Skin of body (tissue), 2 donors: ENCODE results near the gene ZBTB20. TPM values are rescaled to one million over a fixed set of nuclear protein-coding genes. Genes with fewer than 3 reads are reported as not detected.
"Not testable (repeated sequence)": the region's sequence is repeated elsewhere in the genome, so short reads cannot be mapped to it uniquely, and the experiment has no call there.

Experiments
- DNase-seq: peaks from one replicate; lab custom pipeline; 2025; lab: John Stamatoyannopoulos, UW
- total RNA-seq: library from RNA; depleted of rRNA; stranded (reverse); fragments of >200 nt; gene quantifications from one replicate; pipeline ENCODE4 v1.2.3, GENCODE V29; 2014

ZBTB20 gene
- total RNA-seq, 1 donor from 2014 or later, result 45.8 TPM

DNA sequence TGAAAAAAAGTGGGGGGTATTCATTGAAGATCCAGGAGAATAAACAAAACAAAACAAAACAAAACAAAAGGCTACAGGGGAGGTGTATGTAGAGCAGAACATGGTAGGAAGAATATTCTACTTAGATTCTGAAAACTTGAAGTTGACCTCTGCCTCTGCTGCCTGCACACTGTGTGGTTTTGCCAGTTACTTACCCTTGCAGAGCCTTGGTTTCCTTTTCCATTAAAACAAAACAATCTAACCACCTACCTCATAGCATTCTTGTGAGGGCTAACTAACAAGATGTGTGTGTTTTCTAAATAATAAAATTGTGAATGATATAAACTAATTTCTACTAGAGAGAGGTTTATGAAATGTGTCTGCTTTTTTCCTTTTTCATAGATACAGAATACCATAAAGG, 430.2 kb downstream of the ZBTB20 start:
- no peak for DNase-seq

- no peak for DNase-seq
Measured at GRCh38 chr3:114716126-114716525, 431.0 kb downstream of the ZBTB20 start.

DNA sequence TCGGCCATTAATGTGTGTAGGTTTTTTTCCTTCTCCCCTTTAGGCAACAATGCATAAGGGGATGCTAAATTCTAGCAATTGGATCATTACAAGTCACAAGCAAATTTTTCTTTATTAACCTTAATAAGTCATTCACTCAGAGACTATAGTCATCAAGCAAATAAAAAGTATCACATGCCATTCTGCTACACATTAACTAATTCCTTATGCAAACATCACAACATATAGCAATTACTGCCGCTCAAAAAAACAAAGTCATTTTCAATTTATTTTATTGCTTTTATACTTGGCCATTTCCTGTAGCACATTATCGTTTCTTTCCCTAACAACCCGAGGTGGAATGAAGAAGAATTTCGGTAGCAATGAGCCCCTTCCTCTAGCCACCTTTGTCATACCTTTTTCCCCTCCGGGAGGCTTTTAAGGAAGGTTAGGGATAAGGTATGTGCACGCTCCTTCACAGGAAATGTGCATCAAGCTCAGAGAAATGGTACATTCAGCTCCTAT, 432.1 kb downstream of the ZBTB20 start:
- DNase-seq, result no peak

DNA sequence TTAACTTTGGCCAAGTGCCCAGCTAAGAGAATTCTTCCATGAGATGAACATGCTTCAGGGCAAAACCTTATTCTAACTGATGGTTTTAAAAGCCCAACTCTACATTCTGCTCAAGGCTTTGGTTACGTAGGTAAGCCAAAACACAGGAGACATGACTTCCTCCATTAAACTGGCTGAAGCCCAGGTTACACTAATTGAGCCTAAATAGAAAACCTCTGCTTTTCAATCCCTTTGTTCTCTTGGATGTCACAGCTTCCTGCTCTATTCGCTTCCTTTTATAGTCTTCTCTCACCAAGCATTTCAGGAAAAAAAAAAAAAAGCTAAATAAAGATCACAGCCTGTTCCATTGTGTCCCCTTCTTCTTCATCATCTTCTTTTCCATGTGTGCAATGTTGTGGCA, 432.9 kb downstream of the ZBTB20 start:
- no peak for DNase-seq

DNA sequence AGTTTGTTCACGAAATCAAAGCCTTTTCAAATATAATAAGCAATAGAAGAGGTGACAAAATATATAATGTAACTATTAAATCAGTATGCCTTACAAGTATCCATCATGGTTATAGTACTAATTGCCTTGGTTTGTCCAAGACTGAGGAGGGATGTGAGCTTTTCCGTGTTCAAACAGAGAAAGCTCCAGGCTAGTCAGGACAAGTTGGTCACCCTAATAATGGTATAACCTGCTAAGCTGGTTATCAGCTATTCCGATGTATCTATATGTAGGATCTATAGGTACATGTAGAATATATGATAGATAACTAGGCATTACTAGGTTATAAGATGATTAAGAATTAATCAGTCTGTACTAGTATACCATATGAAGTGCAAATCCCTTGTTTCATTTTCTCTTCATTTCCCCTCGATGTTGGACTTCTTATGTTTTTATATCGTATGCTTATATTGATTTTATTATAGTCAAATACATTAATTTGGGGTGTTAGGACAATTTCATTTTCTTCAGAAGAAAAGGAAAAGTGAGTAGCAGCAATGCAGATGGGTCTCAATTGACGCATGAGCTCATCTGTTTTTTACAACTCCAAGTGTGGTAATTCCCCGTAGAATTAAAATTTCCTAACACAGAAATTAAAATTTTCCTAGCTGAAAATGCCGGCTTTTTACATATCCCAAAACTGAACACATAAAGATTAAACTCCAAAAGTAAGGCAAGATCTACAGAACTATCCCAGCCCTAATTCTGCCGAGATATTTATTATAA, 434.2 kb downstream of the ZBTB20 start:
- no peak for DNase-seq

GRCh38 chr3:114711321-114711886, 435.7 kb downstream of the ZBTB20 start:
- no peak for DNase-seq

DNA sequence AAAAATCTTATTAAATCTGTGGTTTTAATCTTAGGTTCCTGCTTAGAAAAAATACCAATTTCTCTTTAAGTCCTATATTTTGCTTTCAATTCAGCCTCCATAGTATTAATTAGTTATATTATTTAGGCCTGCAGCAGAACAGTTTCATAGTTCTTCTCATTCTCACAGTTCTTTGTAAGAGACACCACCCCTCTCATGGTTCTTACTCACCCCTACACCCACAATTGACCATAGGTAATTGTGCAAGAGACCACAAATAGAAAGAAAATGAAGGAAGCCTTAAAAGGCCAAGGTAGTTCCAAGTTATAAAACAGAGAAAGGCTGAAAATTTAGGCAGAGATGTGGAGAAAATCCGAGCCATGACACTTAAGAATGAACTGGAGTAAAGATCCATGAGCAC, 438.0 kb downstream of the ZBTB20 start:
- no peak for DNase-seq

- no peak for DNase-seq
Measured at GRCh38 chr3:114707252-114707860, 439.7 kb downstream of the ZBTB20 start.

DNA sequence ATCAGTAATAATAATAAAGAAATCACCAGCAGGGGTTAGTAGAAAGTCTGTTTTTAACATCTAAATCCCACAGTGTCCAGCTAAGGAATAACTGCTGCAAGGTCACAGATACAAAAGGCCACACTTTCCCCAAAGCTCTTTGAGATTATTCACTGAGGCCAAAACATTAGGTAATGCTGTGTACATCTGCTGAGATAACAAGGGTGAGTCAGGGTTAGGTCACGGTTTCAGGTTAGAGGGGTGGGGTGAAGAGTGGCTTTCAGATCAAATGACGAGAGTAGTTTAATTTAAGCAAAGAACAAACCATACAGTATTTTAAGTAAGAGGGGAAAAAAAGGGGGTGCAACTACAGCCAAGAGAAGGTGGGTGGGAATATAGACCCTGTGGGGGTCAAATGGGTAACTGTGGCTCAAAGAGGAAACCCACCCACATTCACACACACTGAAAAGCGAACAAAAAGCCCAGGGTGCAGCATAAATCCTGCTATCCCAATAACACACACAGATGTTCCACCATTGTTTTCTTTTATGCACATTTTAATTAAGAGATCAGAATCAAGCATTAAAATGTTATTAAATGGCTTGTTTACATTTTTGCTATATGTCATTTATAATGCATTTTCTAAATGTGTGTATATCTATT, 440.4 kb downstream of the ZBTB20 start:
- DNase-seq, result no peak

DNA sequence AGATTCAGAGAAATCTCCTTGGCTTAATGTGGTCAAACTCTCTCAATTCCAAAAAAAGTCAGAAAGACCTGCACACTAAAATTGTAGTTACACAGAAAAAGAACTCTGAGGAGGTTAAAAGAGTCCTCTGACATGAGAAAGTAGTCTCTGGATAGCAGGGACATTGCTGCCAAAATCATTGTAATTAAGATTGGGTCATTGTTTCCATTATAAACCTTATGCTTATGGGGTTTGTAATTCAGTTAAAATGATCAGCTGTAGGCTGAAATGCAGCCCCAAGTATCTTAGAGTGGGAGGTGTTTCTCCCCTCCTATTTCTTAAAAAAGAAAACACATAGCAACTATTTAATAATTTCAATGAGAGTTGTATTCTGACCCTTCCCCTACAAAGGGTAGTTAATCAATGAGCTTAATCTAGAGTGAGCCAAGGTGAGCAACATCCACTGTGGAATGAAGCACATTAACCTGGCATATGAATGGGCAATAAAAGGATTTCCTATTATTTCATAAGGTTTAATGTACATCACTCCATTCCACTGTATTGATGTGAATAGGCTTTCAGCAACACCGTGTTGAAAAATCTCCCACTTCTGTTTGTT, 446.4 kb downstream of the ZBTB20 start:
- no peak for DNase-seq

DNA sequence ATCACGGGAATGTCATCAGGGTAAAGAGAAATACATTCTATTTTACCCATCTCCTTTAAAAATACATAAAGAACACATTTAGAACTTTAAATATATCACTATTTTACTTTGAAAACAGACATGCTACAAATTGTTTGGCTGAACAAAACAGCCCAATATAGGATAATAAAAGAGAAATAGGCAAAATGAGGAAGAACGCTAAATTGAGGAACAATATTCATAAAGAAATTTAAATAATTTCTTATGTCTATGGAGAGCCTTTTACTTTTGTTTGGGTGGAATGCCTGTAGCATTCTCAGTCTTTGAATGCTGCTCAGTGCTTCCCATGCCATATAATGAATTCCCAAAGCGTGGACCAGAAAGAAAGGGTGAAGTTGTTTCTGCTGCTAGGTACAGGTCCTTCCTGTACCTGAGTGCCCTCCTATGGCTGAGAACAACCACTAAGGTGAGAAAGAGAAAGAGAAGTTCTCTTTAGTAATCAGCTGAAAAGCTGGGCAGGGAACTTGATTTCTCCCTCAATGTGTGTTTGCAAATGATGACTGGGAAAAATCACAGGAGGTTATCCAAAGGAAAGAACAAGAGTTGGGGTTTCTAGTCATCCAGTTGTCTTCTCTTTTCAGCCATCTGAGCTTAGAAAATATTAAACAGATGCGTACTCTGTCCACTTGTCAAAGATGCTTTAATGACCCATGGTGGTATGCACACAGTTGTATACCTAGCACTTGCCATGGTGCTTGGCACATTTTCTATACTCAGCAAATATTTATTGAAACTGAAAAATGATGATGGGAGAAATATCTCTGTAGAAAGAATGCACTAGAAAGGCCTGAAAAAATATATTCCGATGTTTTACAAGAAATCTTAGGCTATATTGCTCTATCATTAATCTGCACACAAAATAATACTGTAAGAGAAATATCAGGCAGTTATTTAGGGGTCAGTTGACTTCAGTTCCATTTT, 448.7 kb downstream of the ZBTB20 start:
- DNase-seq, result no peak

DNA sequence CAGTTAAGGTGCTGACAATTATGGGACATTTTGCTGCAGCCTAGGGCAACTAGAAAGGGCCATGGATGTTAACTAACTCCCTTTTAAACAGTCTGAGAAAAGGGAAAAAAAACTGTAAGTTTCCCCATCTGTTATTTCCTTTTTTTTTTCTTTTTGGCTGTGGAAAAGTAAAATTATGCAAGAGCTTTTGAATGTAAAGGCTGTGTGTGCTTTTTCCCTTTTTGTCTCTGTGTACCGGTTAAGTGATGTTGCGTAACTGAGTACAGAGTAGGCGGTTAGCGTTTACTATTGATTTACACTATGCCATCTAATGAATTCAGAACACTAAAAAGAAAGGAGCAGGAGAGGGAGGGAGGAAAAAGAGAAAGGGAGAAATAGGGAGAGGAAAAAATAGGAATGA, 449.7 kb downstream of the ZBTB20 start:
- DNase-seq, result no peak

DNA sequence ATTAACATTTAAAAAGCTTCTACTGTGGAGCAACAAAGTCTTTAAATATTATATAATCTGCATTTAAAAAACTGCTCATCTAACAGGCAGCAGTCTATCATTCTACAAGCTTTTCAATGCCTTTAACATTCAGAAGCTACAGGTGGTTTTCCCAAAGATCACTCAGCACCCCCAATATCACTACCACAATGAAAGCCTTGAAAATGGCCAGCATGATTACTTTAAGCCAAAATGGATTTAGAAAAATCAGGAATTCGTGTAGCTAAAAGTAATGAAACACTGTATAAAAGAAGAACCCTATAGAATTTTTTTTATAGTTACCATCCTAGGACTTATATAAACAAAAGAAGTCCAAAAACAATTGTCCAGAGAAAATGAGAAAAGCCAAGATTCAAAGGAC, 452.8 kb downstream of the ZBTB20 start:
- DNase-seq, result no peak

DNA sequence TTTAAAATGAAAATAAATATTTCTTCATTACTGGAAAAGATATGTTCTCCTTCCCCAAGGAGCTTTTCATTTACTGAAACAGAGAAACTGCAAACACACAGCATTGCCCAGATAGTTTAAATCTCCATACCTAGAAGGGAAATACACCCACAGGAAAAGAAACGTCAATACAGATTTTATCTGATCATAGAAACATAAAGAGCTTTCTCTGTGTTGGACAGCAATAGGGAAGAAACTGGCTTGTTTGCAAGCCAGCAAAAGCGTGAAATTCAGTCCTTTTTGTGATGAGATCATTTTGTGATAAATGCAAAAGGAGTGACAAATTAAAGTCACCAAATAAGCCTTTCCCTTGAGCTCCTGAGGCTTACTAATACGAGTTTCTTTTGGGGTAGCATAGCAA, 455.2 kb downstream of the ZBTB20 start:
- DNase-seq, result no peak

DNA sequence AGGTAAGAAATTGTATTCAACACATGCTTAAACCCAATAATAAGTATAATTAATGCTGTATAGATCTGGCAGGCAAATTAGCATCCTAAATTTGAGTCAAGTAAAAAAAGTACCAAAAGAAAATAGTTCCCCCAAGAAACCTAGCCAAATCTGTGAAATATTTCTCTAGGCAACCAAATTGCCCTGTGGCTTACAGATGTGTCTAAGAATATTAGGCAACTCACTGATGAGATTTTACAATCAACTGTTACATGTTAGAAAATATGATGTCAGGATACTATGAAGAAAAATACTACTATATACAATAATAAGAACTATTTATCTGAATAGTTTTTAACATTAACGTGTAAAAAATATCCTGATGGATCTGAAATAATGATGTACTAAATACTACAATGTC, 456.2 kb downstream of the ZBTB20 start:
- DNase-seq, result no peak

GRCh38 chr3:114687151-114687550, 459.9 kb downstream of the ZBTB20 start:
- no peak for DNase-seq

DNA sequence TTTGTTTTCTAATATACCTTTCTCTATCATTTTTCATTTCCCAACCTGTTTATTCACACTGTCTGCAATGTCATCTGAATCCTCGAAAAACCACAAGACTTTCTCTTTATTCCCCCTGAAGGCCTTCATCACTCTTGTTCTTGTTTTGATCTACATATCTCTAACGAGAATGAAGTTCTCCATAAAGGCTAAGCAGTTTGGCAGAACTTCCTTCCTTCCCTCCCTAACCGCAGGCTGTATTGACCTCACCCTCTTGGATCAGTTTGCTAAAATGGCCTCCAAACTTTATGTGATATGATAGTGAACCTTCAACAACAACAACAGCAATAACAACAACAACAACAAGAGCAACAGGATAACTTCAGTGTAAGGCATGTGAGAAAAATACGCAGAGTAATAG, 460.5 kb downstream of the ZBTB20 start:
- DNase-seq, result no peak

DNA sequence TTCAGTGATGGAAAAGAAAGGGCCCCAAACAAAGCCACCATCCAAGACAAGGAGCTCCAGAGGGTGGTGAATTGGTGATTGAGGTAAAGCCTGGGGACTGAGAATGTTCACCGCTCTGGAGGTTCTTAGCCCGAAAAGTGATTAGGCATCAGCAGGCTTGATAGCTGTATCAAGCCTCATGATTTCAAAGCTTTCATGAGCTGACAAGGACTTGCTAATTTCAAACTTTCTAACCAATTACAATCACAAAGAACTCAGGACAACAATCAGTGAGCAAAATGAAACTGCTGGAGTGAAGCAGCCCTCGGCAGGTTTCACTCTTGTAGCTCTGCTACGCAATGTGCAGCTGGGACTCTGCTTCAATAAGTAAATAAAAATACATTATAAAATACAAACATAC, 461.9 kb downstream of the ZBTB20 start:
- DNase-seq, result no peak

GRCh38 chr3:114680299-114680698, 466.8 kb downstream of the ZBTB20 start:
- DNase-seq, result no peak

DNA sequence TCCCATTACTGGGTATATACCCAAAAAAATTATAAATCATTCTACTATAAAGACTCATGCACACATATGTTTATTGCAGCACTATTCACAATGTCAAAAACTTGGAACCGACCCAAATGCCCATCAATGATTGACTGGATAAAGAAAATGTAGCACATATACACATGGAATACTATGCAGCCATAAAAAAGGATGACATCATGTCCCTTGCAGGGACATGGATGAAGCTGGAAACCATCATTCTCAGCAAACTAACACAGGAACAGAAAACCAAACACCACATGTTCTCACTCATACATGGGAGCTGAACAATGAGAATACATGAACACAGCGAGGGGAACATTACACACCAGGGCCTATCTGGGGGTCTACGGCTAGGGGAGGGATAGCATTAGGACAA, 467.3 kb downstream of the ZBTB20 start:
- not testable (repeated sequence) for DNase-seq

- no peak for DNase-seq
Measured at GRCh38 chr3:114675104-114675503, 472.0 kb downstream of the ZBTB20 start.
